ENCODE measurements around the gene GYPB. TPM values are rescaled to one million over a fixed set of nuclear protein-coding genes. Genes with fewer than 3 reads are reported as not detected.
A peak's percentile ranks its signal among the peaks of the same experiment; 100 is the strongest.
"Not testable (repeated sequence)": the region's sequence is repeated elsewhere in the genome, so short reads cannot be mapped to it uniquely, and the experiment has no call there.

Gene GYPB
- total and polyA plus RNA-seq, 9 of the 15 experiments (the other 6 are each of a cell fraction or from before 2014, with no cell fraction given), result 16.9 to 205 (median 65.8) TPM

DNA sequence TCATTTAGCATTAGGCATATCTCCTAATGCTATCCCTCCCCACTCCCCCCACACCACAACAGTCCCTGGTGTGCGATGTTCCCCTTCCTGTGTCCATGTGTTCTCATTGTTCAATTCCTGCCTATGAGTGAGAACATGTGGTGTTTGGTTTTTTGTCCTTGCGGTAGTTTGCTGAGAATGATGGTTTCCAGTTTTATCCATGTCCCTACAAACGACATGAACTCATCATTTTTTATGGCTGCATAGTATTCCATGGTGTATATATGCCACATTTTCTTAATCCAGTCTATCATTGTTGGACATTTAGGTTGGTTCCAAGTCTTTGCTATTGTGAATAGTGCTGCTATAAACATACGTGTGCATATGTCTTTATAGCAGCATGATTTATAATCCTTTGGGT lies 7.5 kb upstream of the GYPB start:
- ATAC-seq; H2AFZ ChIP-seq (ENCODE audit: low read depth, low read length); H3K9me3 ChIP-seq (replicated peaks; ENCODE audit: control insufficient read depth, insufficient read depth, low read depth, low read length); H4K20me1 ChIP-seq (replicated peaks; ENCODE audit: control insufficient read depth, insufficient read depth, low read length); BruUV-seq (replicated peaks); intact Hi-C loops (cut with micrococcal nuclease); POLR2A ChIA-PET; DNase-seq (ENCODE audit: extremely low read depth in 1 of 4, low spot score in 3 of 4); H3K4me2 ChIP-seq (ENCODE audit: insufficient read depth, low read length); H3K4me3 ChIP-seq; H3K27me3 ChIP-seq (ENCODE audit: control insufficient read depth in 2 of 2, insufficient read depth in 2 of 2, low read length in 2 of 2); FAIRE-seq; H3K79me2 ChIP-seq (ENCODE audit: control insufficient read depth, insufficient read depth, low read length); H3K36me3 ChIP-seq (ENCODE audit: control insufficient read depth, insufficient read depth, low read length); H3K27ac ChIP-seq (ENCODE audit: extremely low read depth, low read depth, low read length); CTCF ChIA-PET (ENCODE audit: low intra/inter-chr PET ratio); H3K4me1 ChIP-seq (replicated peaks in 1 of 2; ENCODE audit: control insufficient read depth in 2 of 2, insufficient read depth in 2 of 2, low read length in 2 of 2); H3K9me1 ChIP-seq (ENCODE audit: control insufficient read depth, insufficient read depth, low read length); H3K9ac ChIP-seq (ENCODE audit: insufficient read depth in 1 of 2, low read depth in 2 of 2, low read length in 2 of 2): not testable (repeated sequence)
- in situ Hi-C loops (cut with MboI), result loop anchor here (10.0 kb wide), 1 partner anchor 252 kb away; no protein-coding TSS in a partner anchor
- TF ChIP-seq KDM1A (IDR thresholded peaks at IDR 0.05) (peak; percentile 37 to 48; a peak in 2 of 4 replicates), BCOR (IDR thresholded peaks at IDR 0.05) (peak; percentile 64), ZNF146 (CRISPR knock-in tag; IDR thresholded peaks at IDR 0.05; ENCODE audit: unreplicated experiment) (peak; percentile 53)
- WGBS (ENCODE audit: insufficient coverage, low coverage, missing lambda C conversion rate), result 55% methylated on average over 4 of the region's 4 CpGs

GRCh38 chr4:144024399-144025053 lies 5.3 kb upstream of the GYPB start:
- 66% methylated on average over 4 of the region's 4 CpGs for WGBS (ENCODE audit: insufficient coverage, low coverage, missing lambda C conversion rate)
- not testable (repeated sequence) for FAIRE-seq
- in situ Hi-C loops (cut with MboI), result loop anchor here (5.0 to 10.0 kb wide), 2 partner anchors 117 to 250 kb away; partner anchors contain the start of gene GYPE

GRCh38 chr4:144022772-144023400 lies 3.7 kb upstream of the GYPB start:
- H3K4me1 ChIP-seq (replicated peaks in 1 of 2; ENCODE audit: control insufficient read depth in 2 of 2, insufficient read depth in 2 of 2, low read length in 2 of 2); H3K27me3 ChIP-seq (ENCODE audit: control insufficient read depth in 2 of 2, insufficient read depth in 2 of 2, low read length in 2 of 2); H3K36me3 ChIP-seq (ENCODE audit: control insufficient read depth, insufficient read depth, low read length); POLR2A ChIA-PET; H3K4me3 ChIP-seq; H4K20me1 ChIP-seq (replicated peaks; ENCODE audit: control insufficient read depth, insufficient read depth, low read length); H3K9me1 ChIP-seq (ENCODE audit: control insufficient read depth, insufficient read depth, low read length); ATAC-seq; FAIRE-seq; BruUV-seq (replicated peaks); CTCF ChIA-PET (ENCODE audit: low intra/inter-chr PET ratio); DNase-seq (ENCODE audit: extremely low read depth in 1 of 4, low spot score in 3 of 4); H3K79me2 ChIP-seq (ENCODE audit: control insufficient read depth, insufficient read depth, low read length); H2AFZ ChIP-seq (ENCODE audit: low read depth, low read length); H3K9me3 ChIP-seq (replicated peaks; ENCODE audit: control insufficient read depth, insufficient read depth, low read depth, low read length); H3K9ac ChIP-seq (ENCODE audit: insufficient read depth in 1 of 2, low read depth in 2 of 2, low read length in 2 of 2); H3K27ac ChIP-seq (ENCODE audit: extremely low read depth, low read depth, low read length); H3K4me2 ChIP-seq (ENCODE audit: insufficient read depth, low read length): not testable (repeated sequence)
- intact Hi-C loops (cut with micrococcal nuclease), result loop anchor here (5.0 kb wide), 1 partner anchor 41 kb away; no protein-coding TSS in a partner anchor
- in situ Hi-C loops (cut with MboI), result loop anchor here (5.0 to 10.0 kb wide), 2 partner anchors 116 to 248 kb away; partner anchors contain the start of gene GYPE
- WGBS (ENCODE audit: insufficient coverage, low coverage, missing lambda C conversion rate), result 62% methylated on average over 2 of the region's 3 CpGs

More at GRCh38 chr4:144024399-144025053, 5.3 kb upstream of the GYPB start:
- H3K27ac ChIP-seq (ENCODE audit: extremely low read depth, low read depth, low read length); H3K27me3 ChIP-seq (ENCODE audit: control insufficient read depth in 2 of 2, insufficient read depth in 2 of 2, low read length in 2 of 2); H3K9ac ChIP-seq (ENCODE audit: insufficient read depth in 1 of 2, low read depth in 2 of 2, low read length in 2 of 2); H3K4me2 ChIP-seq (ENCODE audit: insufficient read depth, low read length); CTCF ChIA-PET (ENCODE audit: low intra/inter-chr PET ratio); H3K9me1 ChIP-seq (ENCODE audit: control insufficient read depth, insufficient read depth, low read length); POLR2A ChIA-PET; H3K9me3 ChIP-seq (replicated peaks; ENCODE audit: control insufficient read depth, insufficient read depth, low read depth, low read length); BruUV-seq (replicated peaks); H3K79me2 ChIP-seq (ENCODE audit: control insufficient read depth, insufficient read depth, low read length); H3K4me3 ChIP-seq; H3K36me3 ChIP-seq (ENCODE audit: control insufficient read depth, insufficient read depth, low read length); DNase-seq (ENCODE audit: extremely low read depth in 1 of 4, low spot score in 3 of 4); H3K4me1 ChIP-seq (replicated peaks in 1 of 2; ENCODE audit: control insufficient read depth in 2 of 2, insufficient read depth in 2 of 2, low read length in 2 of 2); H4K20me1 ChIP-seq (replicated peaks; ENCODE audit: control insufficient read depth, insufficient read depth, low read length); ATAC-seq; H2AFZ ChIP-seq (ENCODE audit: low read depth, low read length): not testable (repeated sequence)
- intact Hi-C loops (cut with micrococcal nuclease), result loop anchor here (5.0 kb wide), 1 partner anchor 42 kb away; no protein-coding TSS in a partner anchor
